Left ventricle myocardium inferior (tissue), 1 donor: ENCODE data around the gene FBLN5. TPM values are rescaled to one million over a fixed set of nuclear protein-coding genes. Genes with fewer than 3 reads are reported as not detected.

ENCODE experiments used
- DNase-seq: peaks from one replicate; pipeline ENCODE4 v3.0.0-alpha.2; 2020
- H3K27ac ChIP-seq: fragments of 200-600 bp; replicated peaks from 2 replicates; pipeline ENCODE4 v1.8.0; 2021
- H3K27me3 ChIP-seq: fragments of 200-600 bp; 2 replicates; pipeline ENCODE4 v1.8.0; 2021; ENCODE audit warnings: low read depth
- H3K36me3 ChIP-seq: fragments of 200-600 bp; 2 replicates; pipeline ENCODE4 v1.8.0; 2021
- H3K4me1 ChIP-seq: fragments of 200-600 bp; 2 replicates; pipeline ENCODE4 v1.8.0; 2021
- H3K4me3 ChIP-seq: fragments of 200-600 bp; 2 replicates; pipeline ENCODE4 v1.8.0; 2021; ENCODE audit warnings: mild to moderate bottlenecking, moderate library complexity
- H3K9me3 ChIP-seq: fragments of 200-600 bp; replicated peaks from 2 replicates; pipeline ENCODE4 v1.8.0; 2021
- intact Hi-C: fragments of 100-400 bp; cut with micrococcal nuclease; formaldehyde crosslinking; loops from one replicate; pipeline ENCODE4 v1.11.0; 2022
- total RNA-seq: library from RNA; stranded (reverse); fragmentation: NEBNext Ultra II Directional; extraction: Animal tissue kit (Norgen Biotek cat#: 25700); gene quantifications from one replicate; pipeline ENCODE4 v1.2.1, GENCODE V29; 2021
- TF ChIP-seq, protein P1 (sequence below): fragments of 200-600 bp; IDR thresholded peaks from 2 replicates; pipeline ENCODE4 v1.8.0; 2021; ENCODE audit warnings: antibody characterized with exemption, mild to moderate bottlenecking, borderline replicate concordance
- donor health status: DM: no; HTN: yes; CAD: no; lungs with severe emphysema.

Gene FBLN5
- total RNA-seq, 1 donor from 2014 or later = 62.5 TPM

GRCh38 chr14:91827746-91828145 lies 119.7 kb downstream of the FBLN5 start:
- no peak overlapping the region for H3K27ac ChIP-seq
- peaks cover 18% of the 10 kb centered on the region for H3K27me3 ChIP-seq
- TF ChIP-seq, protein P1, sequence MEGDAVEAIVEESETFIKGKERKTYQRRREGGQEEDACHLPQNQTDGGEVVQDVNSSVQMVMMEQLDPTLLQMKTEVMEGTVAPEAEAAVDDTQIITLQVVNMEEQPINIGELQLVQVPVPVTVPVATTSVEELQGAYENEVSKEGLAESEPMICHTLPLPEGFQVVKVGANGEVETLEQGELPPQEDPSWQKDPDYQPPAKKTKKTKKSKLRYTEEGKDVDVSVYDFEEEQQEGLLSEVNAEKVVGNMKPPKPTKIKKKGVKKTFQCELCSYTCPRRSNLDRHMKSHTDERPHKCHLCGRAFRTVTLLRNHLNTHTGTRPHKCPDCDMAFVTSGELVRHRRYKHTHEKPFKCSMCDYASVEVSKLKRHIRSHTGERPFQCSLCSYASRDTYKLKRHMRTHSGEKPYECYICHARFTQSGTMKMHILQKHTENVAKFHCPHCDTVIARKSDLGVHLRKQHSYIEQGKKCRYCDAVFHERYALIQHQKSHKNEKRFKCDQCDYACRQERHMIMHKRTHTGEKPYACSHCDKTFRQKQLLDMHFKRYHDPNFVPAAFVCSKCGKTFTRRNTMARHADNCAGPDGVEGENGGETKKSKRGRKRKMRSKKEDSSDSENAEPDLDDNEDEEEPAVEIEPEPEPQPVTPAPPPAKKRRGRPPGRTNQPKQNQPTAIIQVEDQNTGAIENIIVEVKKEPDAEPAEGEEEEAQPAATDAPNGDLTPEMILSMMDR = no peak
- peaks cover 10% of the 10 kb centered on the region for H3K9me3 ChIP-seq
- no peak overlapping the region for H3K4me3 ChIP-seq
- no peaks in the 10 kb centered on the region for H3K4me1 ChIP-seq
- DNase-seq = no peak
- H3K36me3 ChIP-seq = no peaks in the 10 kb centered on the region
- intact Hi-C loops = no loop called here

Other genes with a start within 250 kb of the FBLN5 start
- 0.99 TPM for gene CATSPERB, start 215.6 kb downstream of the FBLN5 start, total RNA-seq
- gene TC2N, start 80.2 kb downstream of the FBLN5 start, total RNA-seq = 4.1 TPM
- gene TRIP11, start 92.4 kb upstream of the FBLN5 start, total RNA-seq = 49.7 TPM
- 15.7 TPM for gene ATXN3, start 158.9 kb upstream of the FBLN5 start, total RNA-seq
- 625 TPM for gene NDUFB1, start 174.0 kb upstream of the FBLN5 start, total RNA-seq
- gene CPSF2, start 174.3 kb upstream of the FBLN5 start, total RNA-seq = 41.4 TPM